DMS 273 treated with DMSO at 0.1 percent for 48 hours (cell line): ENCODE results near the gene RABIF.
"Not testable (repeated sequence)": the region's sequence is repeated elsewhere in the genome, so short reads cannot be mapped to it uniquely, and the experiment has no call there.

Experiments
- DNase-seq: peaks from one replicate; lab custom pipeline; 2025; lab: John Stamatoyannopoulos, UW

Gene RABIF

DNA sequence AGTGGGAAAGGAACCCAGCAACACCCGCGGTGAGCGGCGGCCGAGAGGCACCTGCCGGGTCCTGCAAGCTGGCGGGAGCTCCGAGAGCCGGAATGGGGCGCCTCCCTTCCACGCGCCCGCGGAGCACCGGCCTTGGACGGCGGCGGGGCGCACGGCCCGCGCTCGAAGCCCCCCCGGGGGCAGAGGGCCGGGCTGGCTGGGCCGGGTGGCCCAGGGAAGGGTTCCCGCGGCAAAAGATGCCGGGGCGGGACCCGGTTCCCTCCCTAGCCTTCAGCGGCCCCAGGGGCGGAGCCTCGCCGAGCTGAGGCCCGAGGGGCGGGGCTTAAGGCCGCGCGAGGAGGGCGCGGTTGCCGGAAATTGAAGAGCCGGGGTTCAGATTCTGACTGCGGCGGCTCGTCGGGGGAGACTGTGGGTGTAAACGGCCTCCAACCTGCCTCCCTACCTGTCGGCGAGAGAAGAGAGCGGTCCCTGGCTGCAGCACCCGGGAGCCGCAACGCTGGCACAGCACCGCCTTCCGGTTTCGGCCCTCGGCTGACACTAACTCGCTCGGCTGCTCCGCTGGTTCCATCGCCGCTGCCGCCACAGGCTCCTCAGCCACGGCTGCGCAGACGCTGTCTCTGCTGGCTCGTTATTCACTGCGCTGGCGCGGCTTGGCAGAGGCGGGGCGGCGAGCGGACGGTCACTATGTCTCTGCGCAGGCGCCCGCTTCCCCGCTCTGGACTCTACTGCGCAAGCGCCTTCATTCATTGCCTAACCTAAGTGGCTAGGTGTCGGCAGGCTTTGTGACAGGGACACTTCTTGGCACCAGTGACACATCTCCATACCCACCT lies at the start of gene RABIF:
Gene RABIF, minus strand, starts transcription at position 619 of the 830 bp plus-strand sequence. Its CDS starts 51 bp downstream, at position 568.
- DNase-seq, result peak; percentile 91

GRCh38 chr1:202938287-202938925 lies 49.5 kb upstream of the RABIF start:
- no peak for DNase-seq

- not testable (repeated sequence) for DNase-seq
These were observed 47.5 kb upstream of the RABIF start for GRCh38 chr1:202936409-202936808.

- no peak for DNase-seq
These were observed 46.9 kb upstream of the RABIF start for GRCh38 chr1:202935844-202936243.

- no peak for DNase-seq
These were observed 45.8 kb upstream of the RABIF start for GRCh38 chr1:202934755-202935154.

DNA sequence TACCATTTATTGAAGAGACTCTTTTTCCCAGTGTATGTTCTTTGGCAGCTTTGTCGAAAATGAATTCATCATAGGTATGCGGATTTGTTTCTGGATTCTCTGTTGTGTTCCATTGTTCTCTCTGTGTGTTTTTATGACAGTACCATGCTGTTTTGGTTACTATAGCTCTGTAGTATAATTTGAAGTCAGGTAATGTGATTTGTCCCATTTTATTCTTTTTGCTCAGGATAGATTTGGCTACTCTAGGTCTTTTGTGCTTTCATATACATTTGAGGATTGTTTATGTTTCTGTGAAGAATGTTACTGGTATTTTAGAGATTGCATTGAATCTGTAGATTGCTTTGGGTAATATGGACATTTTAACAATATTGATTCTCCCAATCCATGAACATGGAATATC lies 43.5 kb upstream of the RABIF start:
- DNase-seq, result no peak

- peak; percentile 93 for DNase-seq
These were observed 37.9 kb upstream of the RABIF start, which contains the start of gene KLHL12 for GRCh38 chr1:202926581-202927491. KLHL12 (minus strand) TSS chr1:202927234; CDS start chr1:202925162, 2,072 bp downstream.

DNA sequence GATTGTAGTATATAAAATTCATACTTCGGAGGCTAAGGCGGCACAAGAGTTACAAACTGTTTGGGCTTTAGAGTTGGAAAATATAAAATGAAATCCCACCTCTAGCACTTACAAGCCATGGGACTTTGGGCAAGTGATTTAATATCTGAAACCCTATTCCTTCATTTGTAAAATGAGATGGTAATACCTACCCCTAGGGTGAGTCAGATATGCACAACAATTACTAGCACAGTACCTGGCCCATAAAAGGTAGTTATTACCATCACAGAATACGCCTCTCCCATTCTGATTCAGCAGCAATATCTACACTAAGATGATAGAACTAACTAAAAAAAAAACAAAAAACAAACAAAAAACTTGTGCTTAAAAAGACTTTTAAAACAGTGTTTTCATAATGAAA lies 34.6 kb upstream of the RABIF start:
- no peak for DNase-seq

DNA sequence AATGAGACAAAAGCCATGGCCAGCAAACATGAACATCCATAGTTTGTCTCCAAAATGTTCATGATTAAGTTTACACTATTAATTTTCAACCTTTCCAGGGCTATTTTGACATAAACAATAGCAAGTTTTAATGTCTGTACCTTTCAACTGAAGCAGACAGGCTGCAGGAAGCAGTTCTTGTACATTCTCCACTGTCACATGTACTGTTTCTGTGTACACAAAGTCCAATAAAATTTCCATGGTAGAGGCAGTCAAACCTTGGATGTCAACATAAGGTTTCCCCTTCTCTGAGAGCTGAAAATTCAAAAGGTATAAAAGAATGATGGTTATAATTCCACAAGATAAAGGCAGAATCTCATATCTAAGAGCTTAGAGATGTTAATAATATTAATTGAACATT lies 30.7 kb upstream of the RABIF start:
- DNase-seq, result no peak

DNA sequence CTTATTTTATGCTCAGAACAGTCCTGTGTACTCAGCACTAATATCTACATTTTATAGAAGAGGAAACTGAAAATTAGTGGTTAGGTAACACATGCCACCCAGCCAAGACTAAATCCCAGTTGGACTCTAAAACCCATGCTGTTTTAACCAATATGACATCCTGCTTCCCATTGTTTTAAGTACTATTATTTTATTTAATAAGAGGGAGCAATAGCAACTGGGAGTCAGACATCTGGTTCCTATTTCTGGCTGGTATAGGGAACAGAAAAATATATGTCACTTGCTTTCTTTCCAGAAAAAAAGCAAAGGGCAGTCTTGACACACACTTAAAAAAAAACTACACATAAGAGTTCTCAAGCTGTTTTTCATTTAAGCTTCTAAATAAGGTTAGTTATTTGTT lies 26.2 kb upstream of the RABIF start:
- no peak for DNase-seq

DNA sequence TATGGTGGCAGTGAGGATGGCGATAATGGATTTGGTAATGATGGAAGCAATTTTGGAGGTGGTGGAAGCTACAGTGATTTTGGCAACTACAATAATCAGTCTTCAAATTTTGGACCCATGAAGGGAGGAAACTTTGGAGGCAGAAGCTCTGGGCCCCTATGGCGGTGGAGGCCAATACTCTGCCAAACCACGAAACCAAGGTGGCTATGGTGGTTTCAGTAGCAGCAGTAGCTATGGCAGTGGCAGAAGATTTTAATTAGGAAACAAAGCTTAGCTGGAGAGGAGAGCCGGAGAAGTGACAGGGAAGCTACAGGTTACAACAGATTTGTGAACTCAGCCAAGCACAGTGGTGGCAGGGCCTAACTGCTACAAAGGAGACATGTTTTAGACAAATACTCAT lies 23.5 kb upstream of the RABIF start:
- not testable (repeated sequence) for DNase-seq

DNA sequence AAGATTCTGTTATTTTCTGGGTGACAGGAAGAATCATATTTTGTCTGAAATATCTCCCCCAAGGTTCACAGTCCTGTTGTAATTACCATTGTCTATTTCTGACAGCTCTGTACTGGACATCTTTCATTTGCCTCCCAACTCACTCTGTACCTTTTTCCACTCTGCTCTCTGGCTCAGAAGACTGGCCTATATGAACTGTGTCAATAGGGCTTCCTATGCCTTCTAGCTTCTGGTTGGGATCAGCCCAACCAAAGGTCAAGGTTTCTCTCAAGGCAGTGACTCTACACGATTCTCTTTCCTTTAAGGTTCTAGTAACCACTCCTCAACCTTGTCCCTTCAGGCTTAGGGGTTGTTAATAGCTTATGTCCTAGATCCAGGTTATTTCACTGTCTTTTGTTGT lies 20.5 kb upstream of the RABIF start:
- no peak for DNase-seq

GRCh38 chr1:202908998-202909397 lies 20.0 kb upstream of the RABIF start:
- no peak for DNase-seq

DNA sequence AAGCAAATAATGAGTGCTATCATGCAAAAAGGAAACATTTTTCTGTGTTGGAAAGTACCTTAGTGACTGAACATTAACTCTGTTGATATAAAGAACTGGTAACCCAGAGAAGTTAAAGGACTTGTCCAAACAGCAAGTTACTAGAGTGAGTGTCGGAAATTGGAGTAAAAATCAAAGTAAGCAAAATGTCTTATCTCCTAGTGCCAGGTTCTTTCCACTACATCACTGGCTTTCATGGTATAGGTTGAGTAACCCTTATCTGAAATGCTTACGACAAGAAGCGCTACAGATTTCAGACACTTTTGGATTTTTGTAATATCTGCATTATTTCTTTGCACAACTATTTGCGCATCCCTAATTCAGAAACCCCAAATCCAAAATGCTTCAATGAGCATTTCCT lies 16.4 kb upstream of the RABIF start:
- DNase-seq, result no peak

- not testable (repeated sequence) for DNase-seq
These were observed 14.9 kb upstream of the RABIF start for GRCh38 chr1:202903808-202904207.

DNA sequence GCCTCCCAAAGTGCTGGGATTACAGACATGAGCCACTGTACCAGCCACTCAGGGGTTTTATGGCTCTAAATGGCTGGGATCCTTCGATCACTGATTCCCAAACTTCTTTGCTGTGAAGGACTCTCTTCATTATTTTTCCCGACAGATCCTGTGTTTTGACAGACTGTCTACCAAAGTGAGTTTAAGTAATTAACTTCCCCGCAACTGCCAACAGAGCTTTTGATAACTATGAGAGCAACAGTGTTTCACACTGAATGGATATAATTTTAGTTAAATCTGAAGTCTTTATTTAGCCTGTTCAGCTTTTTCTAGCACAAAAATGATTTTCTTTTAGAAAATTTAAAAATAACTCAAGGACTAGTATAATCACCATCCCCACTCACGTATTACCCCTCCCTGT lies 12.6 kb upstream of the RABIF start:
- no peak for DNase-seq

DNA sequence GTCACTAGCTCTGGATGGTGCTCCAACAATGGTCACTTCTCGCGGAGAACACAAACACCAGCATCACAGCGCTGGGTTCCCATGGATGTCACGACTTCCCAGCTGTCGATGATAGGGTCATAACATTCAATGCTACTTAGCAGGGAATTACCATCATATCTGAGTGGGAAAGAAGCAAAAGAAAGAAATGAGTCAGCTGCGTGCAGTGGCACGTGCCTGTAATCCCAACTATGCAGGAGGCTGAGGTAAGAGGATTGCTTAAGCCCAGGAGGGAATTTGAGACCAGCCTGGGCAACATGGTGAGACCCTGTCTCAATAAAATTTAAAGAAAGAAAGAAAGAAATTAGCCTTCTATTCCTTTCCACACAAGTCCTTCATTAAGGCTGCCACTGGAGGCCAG lies 3.6 kb upstream of the RABIF start:
- no peak for DNase-seq

- DNase-seq, result no peak
These were observed 1.4 kb upstream of the RABIF start for GRCh38 chr1:202890392-202890791.

GRCh38 chr1:202888221-202888530 lies 773 bp downstream of the RABIF start:
- DNase-seq, result peak; percentile 19

DNA sequence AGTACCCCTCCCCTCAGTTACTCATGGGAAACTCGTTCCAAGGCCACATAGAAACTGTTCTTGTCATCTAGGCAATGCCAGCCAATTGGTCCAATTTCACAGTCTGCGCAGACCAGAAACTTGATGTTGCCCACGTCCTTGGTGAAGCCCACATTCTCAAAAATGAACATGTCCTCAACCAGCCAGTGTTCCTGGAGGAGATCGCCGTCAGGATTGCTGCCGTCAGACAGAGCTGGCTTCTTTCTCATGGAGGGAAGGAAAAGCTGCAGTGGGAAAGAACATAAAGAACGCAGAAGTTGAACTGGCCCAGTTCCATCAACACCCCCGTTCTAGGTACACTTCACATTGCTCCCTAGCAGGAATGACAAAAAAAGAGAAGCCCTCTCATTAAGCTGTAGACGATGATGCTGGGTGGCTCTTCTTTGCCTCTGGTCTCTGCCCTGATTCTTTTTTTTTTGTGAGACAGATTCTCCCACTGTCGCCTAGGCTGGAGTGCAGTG lies 7.9 kb downstream of the RABIF start:
- DNase-seq, result no peak

DNA sequence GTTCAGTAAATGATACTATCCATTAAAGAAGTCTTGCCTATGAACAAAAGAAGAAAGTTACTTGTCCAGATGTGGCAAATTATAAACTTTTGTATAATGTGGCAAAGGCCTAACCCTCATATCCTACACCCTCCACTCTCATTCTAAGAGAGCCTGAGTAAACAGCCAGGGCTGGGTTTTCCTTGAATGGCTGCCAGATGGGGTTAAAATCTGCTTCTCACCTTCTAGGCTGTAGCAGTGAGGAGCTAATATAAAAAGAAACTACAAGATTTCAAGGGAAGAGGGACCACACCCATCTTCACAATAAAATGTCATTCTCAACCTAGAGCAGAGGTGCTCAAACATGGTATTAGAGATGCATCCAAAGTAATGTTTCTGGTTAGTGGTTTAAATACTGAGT lies 8.9 kb downstream of the RABIF start:
- no peak for DNase-seq

- DNase-seq, result no peak
These were observed 9.8 kb downstream of the RABIF start for GRCh38 chr1:202879128-202879527.
